GM19463 (cell line): ENCODE results near the gene DYNC1H1.

Experiments used
- ATAC-seq: cut with Tn5 transposase; IDR thresholded peaks from one replicate; pipeline ENCODE4 v1.9.1; 2021; ENCODE audit warnings: mild to moderate bottlenecking, moderate library complexity; ENCODE audit not compliant: unreplicated experiment

DYNC1H1 gene

GRCh38 chr14:102033241-102033640 is 68.9 kb downstream of the DYNC1H1 start:
- no peak for ATAC-seq

- no peak for ATAC-seq
Observed at GRCh38 chr14:102034301-102034700, 69.9 kb downstream of the DYNC1H1 start.

GRCh38 chr14:102035914-102036313 is 71.5 kb downstream of the DYNC1H1 start:
- ATAC-seq, result no peak

- no peak for ATAC-seq
Observed at GRCh38 chr14:102037686-102038085, 73.3 kb downstream of the DYNC1H1 start.

- ATAC-seq, result no peak
Observed at GRCh38 chr14:102039157-102039556, 74.8 kb downstream of the DYNC1H1 start.

GRCh38 chr14:102040153-102040552 is 75.8 kb downstream of the DYNC1H1 start:
- ATAC-seq, result no peak

- no peak for ATAC-seq
Observed at GRCh38 chr14:102042699-102043098, 78.3 kb downstream of the DYNC1H1 start.

GRCh38 chr14:102043251-102044025 is 79.1 kb downstream of the DYNC1H1 start:
- no peak for ATAC-seq

GRCh38 chr14:102044566-102044965 is 80.2 kb downstream of the DYNC1H1 start:
- no peak for ATAC-seq

- no peak for ATAC-seq
Observed at GRCh38 chr14:102046337-102047278, 82.2 kb downstream of the DYNC1H1 start.

- ATAC-seq, result no peak
Observed at GRCh38 chr14:102047808-102048540, 83.6 kb downstream of the DYNC1H1 start.

GRCh38 chr14:102049258-102050025 is 85.1 kb downstream of the DYNC1H1 start:
- no peak for ATAC-seq

GRCh38 chr14:102050026-102050405 is 85.6 kb downstream of the DYNC1H1 start:
- ATAC-seq, result no peak

- ATAC-seq, result no peak
Observed at GRCh38 chr14:102050625-102051024, 86.3 kb downstream of the DYNC1H1 start.

- no peak for ATAC-seq
Observed at GRCh38 chr14:102052522-102052921, 88.1 kb downstream of the DYNC1H1 start.

- ATAC-seq, result no peak
Observed at GRCh38 chr14:102055181-102055901, 91.0 kb downstream of the DYNC1H1 start.

GRCh38 chr14:102056694-102057442 is 92.5 kb downstream of the DYNC1H1 start:
- no peak for ATAC-seq

- no peak for ATAC-seq
Observed at GRCh38 chr14:102057480-102058114, 93.2 kb downstream of the DYNC1H1 start.

GRCh38 chr14:102058146-102058545 is 93.8 kb downstream of the DYNC1H1 start:
- ATAC-seq, result no peak
